Endodermal cell (in vitro differentiated cells): ENCODE data around the gene DYRK3. TPM values are rescaled to one million over a fixed set of nuclear protein-coding genes. Genes with fewer than 3 reads are reported as not detected.

Experiments
- DNase-seq: peaks from one replicate; pipeline ENCODE4 v3.0.0-alpha.2; 2017
- H3K27ac ChIP-seq: 2 replicates; pipeline ENCODE4 v1.5.1; 2013; ENCODE audit warnings: mild to moderate bottlenecking, low read depth, low read length, moderate library complexity
- H3K27me3 ChIP-seq: 2 replicates; pipeline ENCODE4 v1.6.1; 2013; ENCODE audit warnings: mild to moderate bottlenecking, low read length, moderate library complexity; ENCODE audit not compliant: insufficient read depth, control insufficient read depth, poor library complexity, severe bottlenecking
- H3K36me3 ChIP-seq: 2 replicates; pipeline ENCODE4 v1.7.0; 2013; ENCODE audit warnings: mild to moderate bottlenecking, low read length, moderate library complexity; ENCODE audit not compliant: control insufficient read depth, insufficient read depth
- H3K4me1 ChIP-seq: one replicate; pipeline ENCODE4 v1.7.0; 2013; ENCODE audit warnings: low read length; ENCODE audit not compliant: control insufficient read depth, insufficient read depth
- H3K4me3 ChIP-seq: 2 replicates; pipeline ENCODE4 v1.5.1; 2013; ENCODE audit warnings: mild to moderate bottlenecking, low read length, moderate library complexity
- H3K9ac ChIP-seq: 2 replicates; pipeline ENCODE4 v1.6.1; 2013; ENCODE audit warnings: mild to moderate bottlenecking, low read length, moderate library complexity; ENCODE audit not compliant: poor library complexity, severe bottlenecking; ENCODE audit errors: extremely low read depth
- H3K9me3 ChIP-seq: 2 replicates; pipeline ENCODE4 v1.6.1; 2013; ENCODE audit warnings: mild to moderate bottlenecking, low read length, moderate library complexity; ENCODE audit not compliant: control insufficient read depth
- H3K27ac Mint-ChIP-seq: 2 replicates; pipeline ENCODE4 v1.8.0; 2020; ENCODE audit warnings: mixed read lengths
- H3K27me3 Mint-ChIP-seq: 2 replicates; pipeline ENCODE4 v1.8.0; 2021; ENCODE audit warnings: mild to moderate bottlenecking, mixed read lengths; ENCODE audit not compliant: insufficient read depth
- H3K36me3 Mint-ChIP-seq: 2 replicates; pipeline ENCODE4 v1.8.0; 2020; ENCODE audit warnings: low read depth, mixed read lengths
- H3K4me1 Mint-ChIP-seq: 2 replicates; pipeline ENCODE4 v1.8.0; 2020; ENCODE audit warnings: mixed read lengths
- H3K4me3 Mint-ChIP-seq: 2 replicates; pipeline ENCODE4 v1.8.0; 2020; ENCODE audit warnings: mild to moderate bottlenecking, moderate library complexity, mixed read lengths
- H3K9me3 Mint-ChIP-seq: 2 replicates; pipeline ENCODE4 v1.8.0; 2020; ENCODE audit warnings: mild to moderate bottlenecking, mixed read lengths
- WGBS, 2 experiments: methylation state at CpG; one replicate each; pipeline versions ENCODE4 v1.1.5 to v1.1.7; 2013; ENCODE audit warnings: missing lambda C conversion rate in 2 of 2, mixed read lengths in 1 of 2; ENCODE audit not compliant: insufficient coverage in 1 of 2, insufficient read length in 1 of 2; 5-methylcytosine and 5-hydroxymethylcytosine counted together
- total RNA-seq, 2 donors: library from RNA; stranded (reverse); fragmentation: NEBNext Ultra II Directional in 1 of 2; extraction: Animal tissue kit (Norgen Biotek cat#: 25700) in 1 of 2; gene quantifications; 2 replicates in 1 of 2; 3 replicates in 1 of 2; pipeline ENCODE4 v1.2.1, GENCODE V29; 2021
- TF ChIP-seq, protein P1 (sequence below): fragments of 200-600 bp; sonication (generic); conservative IDR thresholded peaks from 2 replicates; pipeline ENCODE4 v1.5.0; 2021; ENCODE audit warnings: antibody characterized with exemption, mild to moderate bottlenecking

The DYRK3 gene
- total RNA-seq, 2 donors from 2014 or later = 9.0 to 13.5 TPM

DNA sequence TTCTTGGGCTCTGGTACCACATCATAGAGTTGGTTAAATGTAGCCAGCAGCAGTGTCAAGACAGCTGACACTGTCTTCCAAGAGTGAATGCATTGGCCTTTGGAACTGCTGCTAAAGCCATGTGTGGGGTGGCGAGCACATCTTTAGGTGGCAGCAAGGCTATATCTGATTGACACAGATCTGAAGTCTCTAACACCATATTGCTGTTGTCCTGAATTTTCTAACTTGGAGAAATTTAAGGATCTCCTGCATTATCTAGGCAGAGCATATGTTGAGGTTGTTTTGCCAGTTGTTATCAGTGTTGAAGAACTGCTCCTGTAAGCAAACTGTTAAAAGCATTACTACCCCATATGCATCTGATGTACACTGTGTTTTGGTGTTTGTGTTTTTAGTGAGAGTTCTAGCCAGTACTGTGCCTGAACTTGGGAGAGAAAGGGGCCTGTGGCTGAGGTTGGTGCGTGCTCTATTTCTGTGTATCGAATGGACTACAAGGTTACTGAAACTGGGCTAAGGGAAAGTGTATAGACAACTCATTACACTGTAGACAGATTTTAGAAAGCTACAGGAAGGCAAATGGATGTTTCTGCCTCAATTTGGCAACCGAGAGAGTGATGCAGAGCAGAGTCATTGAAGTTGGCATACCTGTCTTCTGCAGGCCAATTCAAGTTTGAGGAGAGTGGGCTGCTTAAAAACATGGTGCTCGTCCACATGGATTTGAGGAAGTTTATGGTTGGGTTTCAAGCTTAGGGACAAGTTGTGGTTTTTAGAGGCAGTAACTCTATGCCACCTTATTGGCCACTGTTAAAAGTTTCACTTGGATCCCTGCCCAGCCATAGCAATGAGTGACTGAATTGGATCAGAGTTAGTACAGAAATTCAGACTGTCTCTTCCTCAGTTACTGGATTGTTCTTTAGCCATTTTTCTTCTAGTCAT lies 16.9 kb downstream of the DYRK3 start:
- H3K9me3 Mint-ChIP-seq = no peaks in the 10 kb centered on the region
- no peak for DNase-seq
- WGBS, 2 experiments = 87 to 94% methylated on average over 4 to 5 of the region's 5 CpGs

DNA sequence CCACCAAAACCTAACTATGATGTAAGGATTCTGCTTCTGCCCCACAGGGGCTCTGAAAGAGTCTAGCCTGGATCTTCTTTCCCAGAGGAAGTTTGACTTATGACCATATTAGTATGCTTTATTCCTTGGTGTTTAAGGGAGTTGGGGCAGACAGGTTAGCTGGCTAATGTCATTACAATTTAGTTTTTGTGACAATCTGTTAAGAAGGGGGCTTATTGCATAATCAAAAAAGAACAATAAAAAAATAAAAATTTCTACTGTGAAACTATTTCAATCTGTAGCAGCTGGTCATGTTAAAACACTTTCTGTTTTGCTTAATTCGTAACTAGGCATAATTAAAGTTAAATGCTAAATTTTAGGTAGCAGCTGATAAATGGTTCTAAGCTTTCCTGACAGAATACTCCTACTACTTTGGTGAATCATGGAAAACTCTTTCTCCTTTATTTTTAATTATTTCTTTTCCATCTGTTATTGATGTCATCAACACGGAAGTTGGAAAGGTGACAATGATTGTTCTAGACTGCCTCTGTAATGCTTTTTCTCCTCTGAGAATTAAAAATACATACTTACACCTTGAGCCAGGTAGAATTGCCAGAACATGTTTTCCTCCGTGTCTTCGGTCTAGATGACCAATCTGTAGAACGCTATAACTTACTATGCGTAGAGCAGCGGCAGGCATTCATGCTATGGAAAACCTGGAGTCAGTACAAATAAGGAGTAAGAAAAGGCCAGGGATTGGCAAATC lies 18.6 kb downstream of the DYRK3 start:
- H3K4me1 ChIP-seq = no peaks in the 10 kb centered on the region
- Mint-ChIP-seq H3K36me3 (no peaks in the 10 kb centered on the region), H3K9me3 (no peaks in the 10 kb centered on the region), H3K27ac (no peak overlapping the region), H3K4me3 (no peak overlapping the region), H3K4me1 (peaks cover 9% of the 10 kb centered on the region), H3K27me3 (peaks cover 21% of the 10 kb centered on the region)
- no peak overlapping the region for H3K27ac ChIP-seq
- no peak overlapping the region for H3K9ac ChIP-seq
- WGBS, 2 experiments = 92 to 95% methylated on average over 7 of the region's 7 CpGs
- no peak overlapping the region for H3K4me3 ChIP-seq
- DNase-seq = no peak
- no peaks in the 10 kb centered on the region for H3K9me3 ChIP-seq
- TF ChIP-seq, protein P1, sequence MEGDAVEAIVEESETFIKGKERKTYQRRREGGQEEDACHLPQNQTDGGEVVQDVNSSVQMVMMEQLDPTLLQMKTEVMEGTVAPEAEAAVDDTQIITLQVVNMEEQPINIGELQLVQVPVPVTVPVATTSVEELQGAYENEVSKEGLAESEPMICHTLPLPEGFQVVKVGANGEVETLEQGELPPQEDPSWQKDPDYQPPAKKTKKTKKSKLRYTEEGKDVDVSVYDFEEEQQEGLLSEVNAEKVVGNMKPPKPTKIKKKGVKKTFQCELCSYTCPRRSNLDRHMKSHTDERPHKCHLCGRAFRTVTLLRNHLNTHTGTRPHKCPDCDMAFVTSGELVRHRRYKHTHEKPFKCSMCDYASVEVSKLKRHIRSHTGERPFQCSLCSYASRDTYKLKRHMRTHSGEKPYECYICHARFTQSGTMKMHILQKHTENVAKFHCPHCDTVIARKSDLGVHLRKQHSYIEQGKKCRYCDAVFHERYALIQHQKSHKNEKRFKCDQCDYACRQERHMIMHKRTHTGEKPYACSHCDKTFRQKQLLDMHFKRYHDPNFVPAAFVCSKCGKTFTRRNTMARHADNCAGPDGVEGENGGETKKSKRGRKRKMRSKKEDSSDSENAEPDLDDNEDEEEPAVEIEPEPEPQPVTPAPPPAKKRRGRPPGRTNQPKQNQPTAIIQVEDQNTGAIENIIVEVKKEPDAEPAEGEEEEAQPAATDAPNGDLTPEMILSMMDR = no peak
- peaks cover 10% of the 10 kb centered on the region for H3K27me3 ChIP-seq
- peaks cover 10% of the 10 kb centered on the region for H3K36me3 ChIP-seq

More for the DNA sequence above, 16.9 kb downstream of the DYRK3 start:
- Mint-ChIP-seq H3K36me3 (peaks cover 11% of the 10 kb centered on the region), H3K27me3 (peaks cover 10% of the 10 kb centered on the region), H3K27ac (no peak overlapping the region), H3K4me3 (no peak overlapping the region), H3K4me1 (no peaks in the 10 kb centered on the region)
- Histone ChIP-seq H3K9me3 (no peaks in the 10 kb centered on the region), H3K4me1 (no peaks in the 10 kb centered on the region), H3K36me3 (peaks cover 10% of the 10 kb centered on the region), H3K27ac (no peak overlapping the region), H3K4me3 (no peak overlapping the region), H3K9ac (no peak overlapping the region), H3K27me3 (no peaks in the 10 kb centered on the region)
- TF ChIP-seq, protein P1 = no peak

DNA sequence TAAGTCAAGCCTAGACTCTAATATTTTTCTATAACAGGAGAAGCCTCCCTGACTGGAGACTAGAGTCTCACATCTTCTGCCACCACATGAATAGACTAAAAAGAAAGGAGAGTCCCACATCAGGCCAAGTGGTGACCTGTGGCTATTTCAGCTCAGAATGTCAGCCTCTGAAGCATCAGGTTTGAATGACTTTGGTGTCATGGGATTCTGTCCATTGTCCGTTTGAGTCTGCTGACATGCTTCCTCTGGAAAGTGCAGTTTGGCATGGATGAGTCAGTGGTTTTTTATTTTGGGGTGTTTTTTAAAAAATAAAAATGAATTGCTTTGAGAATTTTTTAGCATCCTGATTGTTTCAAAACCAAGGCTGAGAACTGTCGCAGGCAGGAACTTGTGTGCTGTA lies 19.5 kb downstream of the DYRK3 start:
- Histone ChIP-seq H3K4me3 (no peak overlapping the region), H3K27me3 (peaks cover 10% of the 10 kb centered on the region), H3K4me1 (no peaks in the 10 kb centered on the region), H3K27ac (no peak overlapping the region), H3K9me3 (no peaks in the 10 kb centered on the region), H3K36me3 (peaks cover 10% of the 10 kb centered on the region), H3K9ac (no peak overlapping the region)
- Mint-ChIP-seq H3K27ac (no peak overlapping the region), H3K4me3 (no peak overlapping the region), H3K36me3 (no peaks in the 10 kb centered on the region), H3K9me3 (no peaks in the 10 kb centered on the region), H3K27me3 (peaks cover 23% of the 10 kb centered on the region), H3K4me1 (peaks cover 11% of the 10 kb centered on the region)
- no peak for DNase-seq
- 85 to 89% methylated on average over 2 of the region's 2 CpGs for WGBS, 2 experiments
- TF ChIP-seq, protein P1 = no peak
